Parathyroid adenoma (tissue), 2 donors: ENCODE results near the gene NPC2.
"Not testable (repeated sequence)": the region's sequence is repeated elsewhere in the genome, so short reads cannot be mapped to it uniquely, and the experiment has no call there.

Experiments
- H2AFZ ChIP-seq: fragments of 300-600 bp; sonication (generic); one replicate; pipeline ENCODE4 v1.7.0; 2017; ENCODE audit warnings: antibody characterized with exemption, mild to moderate bottlenecking
- H3K27ac ChIP-seq: fragments of 300-600 bp; sonication (generic); one replicate; pipeline ENCODE4 v1.7.0; 2017
- H3K27me3 ChIP-seq: fragments of 300-600 bp; sonication (generic); one replicate; pipeline ENCODE4 v1.7.0; 2017; ENCODE audit warnings: low read length; ENCODE audit not compliant: control insufficient read depth, insufficient read depth
- H3K36me3 ChIP-seq: fragments of 300-600 bp; sonication (generic); one replicate; pipeline ENCODE4 v1.7.0; 2017; ENCODE audit warnings: low read length; ENCODE audit not compliant: control insufficient read depth, insufficient read depth
- H3K4me1 ChIP-seq: fragments of 300-600 bp; sonication (generic); one replicate; pipeline ENCODE4 v1.7.0; 2017; ENCODE audit warnings: control low read depth
- H3K4me2 ChIP-seq: fragments of 300-600 bp; sonication (generic); one replicate; pipeline ENCODE4 v1.7.0; 2017; ENCODE audit warnings: low read length
- H3K4me3 ChIP-seq: fragments of 300-600 bp; sonication (generic); one replicate; pipeline ENCODE4 v1.7.0; 2017; ENCODE audit warnings: low read depth, low read length
- H3K79me2 ChIP-seq: fragments of 300-600 bp; sonication (generic); one replicate; pipeline ENCODE4 v1.7.0; 2017; ENCODE audit warnings: control low read depth
- H3K9ac ChIP-seq: fragments of 300-600 bp; sonication (generic); one replicate; pipeline ENCODE4 v1.7.0; 2017; ENCODE audit warnings: mild to moderate bottlenecking
- H3K9me3 ChIP-seq: fragments of 300-600 bp; sonication (generic); one replicate; pipeline ENCODE4 v1.7.0; 2017; ENCODE audit warnings: low read length; ENCODE audit not compliant: control insufficient read depth
- CTCF ChIP-seq: fragments of 300-600 bp; sonication (generic); IDR thresholded peaks from one replicate; pipeline ENCODE4 v1.7.0; 2017; ENCODE audit warnings: antibody characterized with exemption, mild to moderate bottlenecking
- donor health status: primary hyperparathyroidism.

The NPC2 gene

GRCh38 chr14:74456684-74457564, 36.2 kb downstream of the NPC2 start:
- H3K9me3 ChIP-seq = no peaks in the 10 kb centered on the region
- no peak for TF ChIP-seq CTCF

GRCh38 chr14:74454397-74454796, 38.7 kb downstream of the NPC2 start:
- not testable (repeated sequence) for H2AFZ ChIP-seq, H3K4me2 ChIP-seq, H3K27me3 ChIP-seq, H3K4me3 ChIP-seq, H3K79me2 ChIP-seq, H3K9ac ChIP-seq, H3K36me3 ChIP-seq, H3K9me3 ChIP-seq, H3K27ac ChIP-seq, H3K4me1 ChIP-seq

More at GRCh38 chr14:74456684-74457564, 36.2 kb downstream of the NPC2 start:
- Histone ChIP-seq H3K36me3 (no peaks in the 10 kb centered on the region), H2AFZ (no peak overlapping the region), H3K4me1 (no peaks in the 10 kb centered on the region), H3K4me2 (no peak overlapping the region), H3K4me3 (no peak overlapping the region), H3K9ac (no peak overlapping the region), H3K27me3 (no peaks in the 10 kb centered on the region), H3K79me2 (no peaks in the 10 kb centered on the region), H3K27ac (no peak overlapping the region)

DNA sequence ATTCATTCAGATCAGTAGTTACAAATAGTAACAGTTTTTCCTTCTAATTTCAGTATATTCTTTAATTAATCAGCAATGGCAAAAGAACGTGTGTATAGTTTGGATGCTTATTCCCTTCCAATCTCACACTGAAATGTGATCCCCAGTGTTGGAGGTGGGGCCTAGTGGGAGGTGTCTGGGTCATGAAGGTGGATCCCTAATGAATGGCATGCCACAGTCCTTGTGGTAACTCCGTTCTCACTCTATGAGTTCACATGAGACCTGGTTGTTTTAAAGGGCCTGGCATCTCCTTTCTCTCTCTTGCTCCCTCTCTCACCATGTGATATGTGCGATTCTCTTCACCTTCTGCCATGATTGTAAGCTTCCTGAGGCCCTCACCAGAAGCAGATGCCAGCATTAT, 48.2 kb downstream of the NPC2 start:
- Histone ChIP-seq H3K27me3 (no peaks in the 10 kb centered on the region), H3K4me3 (no peak overlapping the region), H3K27ac (no peak overlapping the region), H3K36me3 (no peaks in the 10 kb centered on the region), H3K4me2 (no peak overlapping the region), H3K79me2 (no peaks in the 10 kb centered on the region), H3K4me1 (no peaks in the 10 kb centered on the region), H2AFZ (no peak overlapping the region), H3K9ac (no peak overlapping the region), H3K9me3 (no peaks in the 10 kb centered on the region)
- no peak for TF ChIP-seq CTCF

- H3K4me2 ChIP-seq = no peak overlapping the region
- no peaks in the 10 kb centered on the region for H3K9me3 ChIP-seq
- no peaks in the 10 kb centered on the region for H3K79me2 ChIP-seq
- H3K36me3 ChIP-seq = no peaks in the 10 kb centered on the region
- no peak for TF ChIP-seq CTCF
- H3K4me1 ChIP-seq = no peaks in the 10 kb centered on the region
- H3K4me3 ChIP-seq = no peak overlapping the region
- H3K27me3 ChIP-seq = no peaks in the 10 kb centered on the region
- no peak overlapping the region for H3K27ac ChIP-seq
- no peak overlapping the region for H2AFZ ChIP-seq
- no peak overlapping the region for H3K9ac ChIP-seq
Measured at GRCh38 chr14:74442757-74443156, 50.3 kb downstream of the NPC2 start.

DNA sequence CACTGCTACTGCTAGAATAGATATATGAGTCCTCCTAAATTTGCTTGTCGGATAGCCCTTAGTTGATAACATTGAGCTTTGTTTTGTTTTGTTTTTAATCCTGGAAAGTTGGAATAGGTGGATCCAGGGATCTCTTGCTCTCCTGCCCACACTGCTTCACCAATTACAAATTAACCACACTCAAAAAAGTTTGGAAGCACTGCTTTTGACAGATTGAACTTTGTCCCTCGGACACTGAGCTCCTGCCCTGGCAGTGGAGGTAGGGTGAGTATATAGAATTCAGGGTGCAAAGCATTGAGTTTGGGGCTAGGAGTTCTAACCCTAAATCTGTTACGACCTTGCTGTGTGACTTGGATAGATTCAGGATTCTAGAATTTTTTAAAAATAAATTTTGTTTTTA, 52.0 kb downstream of the NPC2 start:
- Histone ChIP-seq H3K79me2 (no peaks in the 10 kb centered on the region), H3K9ac (no peak overlapping the region), H3K4me2 (no peak overlapping the region), H3K9me3 (no peaks in the 10 kb centered on the region), H3K4me3 (no peak overlapping the region), H3K4me1 (no peaks in the 10 kb centered on the region), H3K36me3 (no peaks in the 10 kb centered on the region), H3K27me3 (no peaks in the 10 kb centered on the region), H3K27ac (no peak overlapping the region), H2AFZ (no peak overlapping the region)
- no peak for TF ChIP-seq CTCF
